Measurements from ENCODE around the gene FOXN3. TPM values are rescaled to one million over a fixed set of nuclear protein-coding genes. Genes with fewer than 3 reads are reported as not detected.

FOXN3 gene
- total RNA-seq, 4 donors from 2014 or later: 66.1 to 130 (median 109) TPM

DNA sequence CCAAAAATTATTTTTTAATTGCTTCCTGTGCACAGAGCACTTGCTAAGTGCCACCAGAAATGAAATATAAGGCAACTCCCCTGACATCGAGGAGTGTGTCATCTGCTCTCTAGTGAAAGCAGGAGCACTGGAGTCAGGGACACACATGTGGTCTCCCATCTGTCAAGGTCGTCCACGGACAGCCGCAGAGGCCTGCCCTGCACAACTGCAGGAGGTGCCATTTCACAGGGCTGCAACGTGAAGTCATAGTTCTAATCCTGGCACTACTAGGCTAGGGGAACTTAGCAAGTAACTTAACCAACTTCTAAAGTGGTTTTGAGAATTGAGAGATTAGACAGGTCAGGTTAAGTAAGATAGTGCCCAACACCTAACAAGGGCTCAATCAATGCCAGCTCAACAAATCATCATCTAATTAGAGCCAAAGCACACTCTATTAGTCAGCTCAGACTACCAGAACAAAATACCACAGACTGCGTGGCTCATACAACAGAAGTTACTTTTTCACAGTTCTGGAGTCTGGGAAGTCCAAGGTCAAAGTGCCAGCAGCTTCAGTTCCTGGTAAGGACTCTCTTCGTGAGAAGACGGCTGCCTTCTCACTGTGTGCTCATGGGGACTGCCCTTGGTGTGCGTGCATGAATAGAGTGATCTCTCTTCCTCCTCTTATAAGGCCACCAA lies 30.7 kb downstream of the FOXN3 start:
- Histone ChIP-seq H3K9me3 (no peaks in the 10 kb centered on the region), H3K4me1 (peaks cover 14 to 49% (median 18%) of the 10 kb centered on the region in 4 donors), H3K36me3 (no peaks in the 10 kb centered on the region), H3K27me3 (no peaks in the 10 kb centered on the region), H3K4me3 (no peak overlapping the region), H3K27ac (peak overlapping the region; percentile 6 to 68 (median 60))
- TF ChIP-seq EP300 (IDR thresholded peaks at IDR 0.05; ENCODE audit: low read depth): no peak
- no peak for DNase-seq
- intact Hi-C loops (cut with DNase I; ENCODE audit: low total_unique reads) (no loop called here), in situ Hi-C loops (cut with MboI; ENCODE audit: low pct_ligation_motif_present in 1 of 4, low pct_unique_long_range_greater_than_20kb in 1 of 4, low sequenced_read_pairs in 3 of 4) (loop anchor here in 2 of 4 donors (25.0 kb wide), 2 partner anchors 349 to 526 kb away; no protein-coding TSS in a partner anchor)
- WGBS, 2 donors (ENCODE audit: low coverage in 1 of 2): 71% methylated on average over 9 of the region's 9 CpGs; no CpG with 5 or more reads in 1 of the 2 donors

DNA sequence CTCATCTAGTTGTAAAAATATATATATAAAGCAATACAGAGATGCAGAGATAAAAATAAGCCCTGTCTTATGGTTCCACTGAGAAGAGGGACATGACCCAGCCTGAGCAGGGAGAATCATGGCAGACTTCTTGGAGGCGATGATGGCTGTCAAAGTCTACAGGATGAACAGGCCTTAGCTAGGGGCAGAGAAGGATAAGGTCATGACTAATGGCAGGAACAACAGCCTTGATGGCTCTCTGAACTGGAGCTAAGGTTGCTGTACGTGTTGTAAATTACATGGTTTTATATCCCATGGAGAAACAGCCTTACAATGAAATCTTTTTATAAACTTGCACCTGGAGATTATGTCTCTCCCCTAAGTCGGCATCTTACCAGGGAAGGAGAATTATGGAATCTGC lies 32.4 kb downstream of the FOXN3 start:
- H3K4me1 ChIP-seq: peaks cover 14 to 45% (median 18%) of the 10 kb centered on the region in 4 donors
- H3K4me3 ChIP-seq: no peak overlapping the region
- H3K9me3 ChIP-seq: no peaks in the 10 kb centered on the region
- intact Hi-C loops (cut with DNase I; ENCODE audit: low total_unique reads): no loop called here
- no peaks in the 10 kb centered on the region for H3K27me3 ChIP-seq
- TF ChIP-seq EP300 (IDR thresholded peaks at IDR 0.05; ENCODE audit: low read depth) (no peak), POLR2A (IDR thresholded peaks at IDR 0.05) (no peak), POLR2AphosphoS5 (IDR thresholded peaks at IDR 0.05) (no peak)
- 47 to 69% methylated on average over 2 to 3 of the region's 3 CpGs for WGBS, 2 donors (ENCODE audit: low coverage in 1 of 2)
- in situ Hi-C loops (cut with MboI; ENCODE audit: low pct_ligation_motif_present in 1 of 4, low pct_unique_long_range_greater_than_20kb in 1 of 4, low sequenced_read_pairs in 3 of 4): loop anchor here in 2 of 4 donors (25.0 kb wide), 2 partner anchors 347 to 528 kb away; no protein-coding TSS in a partner anchor
- H3K36me3 ChIP-seq: no peaks in the 10 kb centered on the region
- DNase-seq: no peak
- peak overlapping the region in 3 of 4 donors; percentile 6 to 68 (median 64) for H3K27ac ChIP-seq

DNA sequence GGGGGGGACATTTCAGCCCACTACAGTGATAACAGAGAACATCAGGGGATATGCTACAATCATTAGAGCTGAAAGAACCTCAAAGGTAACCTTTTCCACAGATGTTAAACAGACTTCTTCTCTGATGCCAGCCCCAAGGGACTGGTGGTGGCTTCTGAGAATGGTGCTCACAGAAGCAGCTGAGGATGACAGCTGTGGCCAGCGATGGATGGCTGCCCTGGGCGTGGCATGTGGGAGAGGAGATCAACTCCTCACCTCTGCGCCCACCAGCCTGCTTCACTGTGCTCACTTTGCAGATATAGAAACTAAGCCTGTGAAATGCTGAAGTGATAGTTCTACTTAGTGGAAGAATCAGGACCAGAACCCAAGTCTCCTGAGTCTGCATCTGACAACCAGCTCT lies 33.0 kb downstream of the FOXN3 start:
- Histone ChIP-seq H3K27me3 (no peaks in the 10 kb centered on the region), H3K36me3 (no peaks in the 10 kb centered on the region), H3K9me3 (no peaks in the 10 kb centered on the region), H3K4me1 (peaks cover 14 to 40% (median 21%) of the 10 kb centered on the region in 4 donors), H3K27ac (no peak overlapping the region), H3K4me3 (no peak overlapping the region)
- in situ Hi-C loops (cut with MboI; ENCODE audit: low pct_ligation_motif_present in 1 of 4, low pct_unique_long_range_greater_than_20kb in 1 of 4, low sequenced_read_pairs in 3 of 4) (loop anchor here in 2 of 4 donors (25.0 kb wide), 2 partner anchors 347 to 528 kb away; no protein-coding TSS in a partner anchor), intact Hi-C loops (cut with DNase I; ENCODE audit: low total_unique reads) (no loop called here)
- TF ChIP-seq POLR2A (IDR thresholded peaks at IDR 0.05) (no peak), POLR2AphosphoS5 (IDR thresholded peaks at IDR 0.05) (no peak), CTCF (IDR thresholded peaks at IDR 0.05) (no peak), EP300 (IDR thresholded peaks at IDR 0.05; ENCODE audit: low read depth) (no peak)
- 58% methylated on average over 3 of the region's 3 CpGs; no CpG with 5 or more reads in 1 of the 2 donors for WGBS, 2 donors (ENCODE audit: low coverage in 1 of 2)
- DNase-seq: peak; percentile 54

DNA sequence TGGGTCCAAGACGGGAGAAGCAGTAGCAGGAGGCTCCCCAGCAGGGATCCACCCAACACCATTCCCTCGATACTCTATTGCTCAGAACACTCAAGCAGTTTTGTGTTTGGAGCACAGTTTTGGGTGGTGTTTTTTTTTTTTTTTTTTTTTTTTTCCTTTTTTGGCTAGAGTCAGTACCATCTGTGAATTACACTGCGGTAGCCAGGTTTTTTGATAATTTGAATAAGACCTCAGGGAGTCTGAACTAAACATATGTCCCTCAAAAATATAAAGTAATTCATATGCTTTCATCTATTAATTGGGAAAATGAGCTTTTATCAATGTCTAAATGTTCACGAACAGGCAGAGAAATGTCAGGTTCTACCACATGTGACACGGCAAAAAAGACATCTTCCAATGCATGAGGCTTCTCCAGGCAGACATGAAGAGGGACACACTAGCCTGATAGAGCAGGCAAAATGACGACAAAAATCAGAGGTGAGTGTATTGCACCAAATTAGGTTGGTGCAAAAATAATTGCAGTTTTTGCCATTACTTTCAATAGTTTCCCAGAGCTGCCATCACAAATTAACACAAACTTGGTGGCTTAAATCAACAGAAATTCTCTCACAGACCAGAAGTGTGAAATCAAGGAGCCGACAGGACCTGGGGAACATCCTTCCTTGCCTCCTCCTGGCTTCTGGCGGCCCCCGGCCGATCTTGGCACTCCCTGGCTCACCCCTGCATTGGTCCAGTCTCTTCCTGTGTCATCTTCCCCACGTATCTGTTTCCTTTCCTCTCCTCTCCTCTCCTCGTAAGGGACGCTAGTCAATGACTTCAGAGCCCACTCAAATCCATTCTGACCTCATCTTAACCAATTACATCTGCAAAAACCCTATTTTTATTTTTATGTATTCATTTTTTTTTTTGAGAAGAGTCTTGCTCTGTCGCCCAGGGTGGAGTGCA lies 33.9 kb downstream of the FOXN3 start:
- no peaks in the 10 kb centered on the region for H3K36me3 ChIP-seq
- H3K4me3 ChIP-seq: no peak overlapping the region
- H3K9me3 ChIP-seq: no peaks in the 10 kb centered on the region
- in situ Hi-C loops (cut with MboI; ENCODE audit: low pct_ligation_motif_present in 1 of 4, low pct_unique_long_range_greater_than_20kb in 1 of 4, low sequenced_read_pairs in 3 of 4) (loop anchor here in 2 of 4 donors (25.0 kb wide), 2 partner anchors 346 to 529 kb away; no protein-coding TSS in a partner anchor), intact Hi-C loops (cut with DNase I; ENCODE audit: low total_unique reads) (no loop called here)
- no peaks in the 10 kb centered on the region for H3K27me3 ChIP-seq
- no peak for DNase-seq
- H3K4me1 ChIP-seq: peaks cover 14 to 40% (median 21%) of the 10 kb centered on the region in 4 donors
- WGBS, 2 donors (ENCODE audit: low coverage in 1 of 2): 91 to 93% methylated on average over 13 to 14 of the region's 14 CpGs
- no peak for TF ChIP-seq POLR2AphosphoS5 (IDR thresholded peaks at IDR 0.05)
- TF ChIP-seq CTCF (IDR thresholded peaks at IDR 0.05): no peak
- no peak for TF ChIP-seq EP300 (IDR thresholded peaks at IDR 0.05; ENCODE audit: low read depth)
- no peak for TF ChIP-seq POLR2A (IDR thresholded peaks at IDR 0.05)
- no peak overlapping the region for H3K27ac ChIP-seq

Measured in transverse colon (tissue), 4 donors.